DMS53 (cell line): ENCODE measurements around the gene GLI1.

ENCODE experiments used
- DNase-seq: peaks from one replicate; lab custom pipeline; 2025; lab: John Stamatoyannopoulos, UW

GLI1 gene

GRCh38 chr12:57518920-57519795, 59.6 kb downstream of the GLI1 start:
- peak; percentile 83 for DNase-seq

- DNase-seq = no peak
These were observed 60.1 kb downstream of the GLI1 start for GRCh38 chr12:57519796-57520052.

- DNase-seq = peak; percentile 100
These were observed 60.7 kb downstream of the GLI1 start, which contains the start of gene DDIT3 for GRCh38 chr12:57520053-57520818. Gene DDIT3 (minus strand): TSS chr12:57520514. CDS start chr12:57517406, 3,108 bp downstream.

DNA sequence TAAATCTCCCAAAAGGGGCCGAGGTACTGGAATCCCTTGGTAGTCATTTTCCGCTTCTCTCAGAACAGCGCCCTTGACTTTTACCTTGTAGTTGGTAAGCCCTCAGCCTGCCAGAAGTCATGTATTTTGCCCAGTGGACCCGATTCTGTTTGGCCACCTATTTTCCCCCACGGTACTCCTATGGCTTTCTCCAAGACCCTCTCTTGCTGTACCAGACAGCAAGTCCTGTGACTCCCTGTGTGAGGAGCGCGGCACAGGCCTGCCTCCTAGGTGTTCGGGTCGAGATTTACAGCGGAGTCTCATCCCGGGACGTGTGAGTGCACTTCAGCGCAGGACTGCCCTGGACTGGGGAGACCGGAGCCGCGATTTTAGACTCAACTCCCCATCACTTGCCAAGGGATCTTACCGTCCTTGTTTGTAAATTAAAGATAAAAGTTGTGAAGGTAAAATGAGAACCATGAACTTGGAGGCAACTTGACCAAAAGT, 62.0 kb downstream of the GLI1 start:
- peak; percentile 87 for DNase-seq
